ENCODE data around the gene PTPRN2.

DNA sequence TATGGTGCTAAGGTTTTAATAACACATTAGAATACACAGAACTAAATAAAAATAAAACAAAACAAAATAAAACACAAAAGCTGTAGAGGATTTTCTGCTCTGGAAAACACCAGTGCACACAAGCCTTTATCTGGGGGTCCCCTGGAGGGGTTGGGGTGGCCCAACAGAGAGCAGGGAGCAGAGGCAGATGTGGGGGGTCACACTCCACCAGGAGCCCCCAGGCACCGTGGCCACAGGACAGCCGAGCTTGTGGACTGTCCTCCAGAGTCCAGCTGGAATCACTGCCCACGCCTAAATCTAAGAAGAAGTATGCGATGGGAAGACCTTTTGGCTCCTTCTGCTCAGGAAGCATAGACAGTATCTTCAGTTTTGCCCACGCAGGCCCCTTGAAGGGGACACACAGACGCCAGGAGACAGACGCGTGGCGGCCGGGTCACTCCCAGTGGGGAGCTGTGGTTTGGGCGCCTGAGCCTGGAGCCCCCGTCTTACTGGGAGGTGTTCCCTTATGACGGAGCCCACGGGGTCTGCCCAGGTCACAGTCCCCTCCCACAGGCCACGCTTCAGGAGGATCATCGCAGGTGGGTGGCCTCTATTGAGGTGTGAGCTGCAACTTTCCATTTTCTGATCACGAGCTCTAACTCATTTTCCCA, 595.0 kb downstream of the PTPRN2 start:
- TF ChIP-seq, protein P1, sequence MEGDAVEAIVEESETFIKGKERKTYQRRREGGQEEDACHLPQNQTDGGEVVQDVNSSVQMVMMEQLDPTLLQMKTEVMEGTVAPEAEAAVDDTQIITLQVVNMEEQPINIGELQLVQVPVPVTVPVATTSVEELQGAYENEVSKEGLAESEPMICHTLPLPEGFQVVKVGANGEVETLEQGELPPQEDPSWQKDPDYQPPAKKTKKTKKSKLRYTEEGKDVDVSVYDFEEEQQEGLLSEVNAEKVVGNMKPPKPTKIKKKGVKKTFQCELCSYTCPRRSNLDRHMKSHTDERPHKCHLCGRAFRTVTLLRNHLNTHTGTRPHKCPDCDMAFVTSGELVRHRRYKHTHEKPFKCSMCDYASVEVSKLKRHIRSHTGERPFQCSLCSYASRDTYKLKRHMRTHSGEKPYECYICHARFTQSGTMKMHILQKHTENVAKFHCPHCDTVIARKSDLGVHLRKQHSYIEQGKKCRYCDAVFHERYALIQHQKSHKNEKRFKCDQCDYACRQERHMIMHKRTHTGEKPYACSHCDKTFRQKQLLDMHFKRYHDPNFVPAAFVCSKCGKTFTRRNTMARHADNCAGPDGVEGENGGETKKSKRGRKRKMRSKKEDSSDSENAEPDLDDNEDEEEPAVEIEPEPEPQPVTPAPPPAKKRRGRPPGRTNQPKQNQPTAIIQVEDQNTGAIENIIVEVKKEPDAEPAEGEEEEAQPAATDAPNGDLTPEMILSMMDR (conservative IDR thresholded peaks at IDR 0.05; ENCODE audit: low read depth, low read length): no peak
- TF ChIP-seq EZH2 (IDR thresholded peaks at IDR 0.05; ENCODE audit: borderline replicate concordance, low read depth, low read length, poor library complexity, severe bottlenecking): no peak

Measured in A673 (cell line).